OCI-LY3 (cell line): ENCODE data around the gene BRAF.

Source experiments
- H2AFZ ChIP-seq: fragments of 200-600, 300-600 bp; shearing (Covaris generic); 2 replicates; pipeline ENCODE4 v1.6.0; 2014; ENCODE audit warnings: antibody characterized with exemption, low read depth, low read length
- H3K27ac ChIP-seq: fragments of 200-600, 300-600 bp; sonication (generic); 2 replicates; pipeline ENCODE4 v1.5.1; 2014; ENCODE audit warnings: mild to moderate bottlenecking, low read length, moderate library complexity, mixed read lengths
- H3K27me3 ChIP-seq: fragments of 200-600, 300-600 bp; sonication (generic); 2 replicates; pipeline ENCODE4 v1.6.1; 2014; ENCODE audit warnings: low read depth, low read length, mixed read lengths
- H3K36me3 ChIP-seq: fragments of 200-600, 300-600 bp; sonication (generic); replicated peaks from 2 replicates; pipeline ENCODE3; 2014; ENCODE audit warnings: low read depth, low read length, mixed read lengths
- H3K4me1 ChIP-seq: fragments of 300-600, 200-600 bp; sonication (generic); 2 replicates; pipeline ENCODE4 v1.6.1; 2014; ENCODE audit warnings: low read length, mixed read lengths
- H3K4me2 ChIP-seq: fragments of 200-600, 300-600 bp; sonication (generic); 2 replicates; pipeline ENCODE4 v1.6.1; 2014; ENCODE audit warnings: low read length, mixed read lengths
- H3K4me3 ChIP-seq: fragments of 300-600, 200-600 bp; sonication (generic); 2 replicates; pipeline ENCODE4 v1.5.1; 2014; ENCODE audit warnings: antibody characterized with exemption, mild to moderate bottlenecking, low read length, moderate library complexity
- H3K79me2 ChIP-seq: fragments of 300-600, 200-600 bp; shearing (Covaris generic); 2 replicates; pipeline ENCODE4 v1.6.1; 2014; ENCODE audit warnings: mild to moderate bottlenecking, low read length, mixed read lengths
- H3K9ac ChIP-seq: fragments of 300-600, 200-600 bp; shearing (Covaris generic); 2 replicates; pipeline ENCODE4 v1.6.0; 2014; ENCODE audit warnings: mild to moderate bottlenecking, low read length, moderate library complexity
- H3K9me3 ChIP-seq: fragments of 200-600, 300-600 bp; shearing (Covaris generic); 2 replicates; pipeline ENCODE4 v1.6.1; 2014; ENCODE audit warnings: low read length, mixed read lengths; ENCODE audit not compliant: insufficient read depth
- H4K20me1 ChIP-seq: fragments of 200-600, 300-600 bp; sonication (generic); 2 replicates; pipeline ENCODE4 v1.6.1; 2016; ENCODE audit warnings: low read length, mixed read lengths; ENCODE audit not compliant: insufficient read depth
- EZH2phosphoT487 ChIP-seq: fragments of 200-600 bp; shearing (Covaris generic); IDR thresholded peaks from 2 replicates; pipeline ENCODE4 v1.6.1; 2018; ENCODE audit warnings: antibody characterized with exemption, mixed run types, low read depth
- TF ChIP-seq, protein P1 (sequence below): fragments of 200-600, 300-600 bp; sonication (generic); IDR thresholded peaks from 2 replicates; pipeline ENCODE4 v1.5.1; 2014; ENCODE audit warnings: antibody characterized with exemption, low read length, low read depth

The BRAF gene

DNA sequence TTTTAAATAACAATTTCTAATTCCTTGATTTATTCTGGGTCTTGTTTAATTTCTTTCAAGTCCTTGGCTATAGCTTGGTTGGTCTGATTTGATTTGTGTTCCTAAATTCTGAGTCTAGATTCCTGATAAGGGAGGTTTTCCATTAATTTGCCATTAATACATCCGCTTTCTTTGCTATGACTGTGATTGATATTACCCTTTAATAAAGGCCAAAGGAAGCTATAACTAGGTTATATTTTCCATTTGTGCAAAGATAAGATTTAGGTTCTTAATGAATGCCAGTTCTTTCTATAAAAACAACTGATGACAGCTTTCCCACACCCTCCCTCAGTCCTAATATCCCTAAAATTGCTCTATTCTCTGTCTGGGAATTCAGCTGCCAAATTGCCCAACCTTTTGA is 200.0 kb downstream of the BRAF start:
- Histone ChIP-seq H3K4me2 (no peak overlapping the region), H3K4me3 (no peak overlapping the region), H3K27ac (no peak overlapping the region), H3K79me2 (no peaks in the 10 kb centered on the region), H3K27me3 (no peaks in the 10 kb centered on the region), H2AFZ (no peak overlapping the region), H3K4me1 (peaks cover 5% of the 10 kb centered on the region), H3K9me3 (no peaks in the 10 kb centered on the region), H3K9ac (no peak overlapping the region), H4K20me1 (0 out of 2 replicates have a peak, but pooled peaks cover 3% of the 10 kb centered on the region), H3K36me3 (peaks cover 3% of the 10 kb centered on the region)
- no peak for TF ChIP-seq EZH2phosphoT487
- TF ChIP-seq, protein P1, sequence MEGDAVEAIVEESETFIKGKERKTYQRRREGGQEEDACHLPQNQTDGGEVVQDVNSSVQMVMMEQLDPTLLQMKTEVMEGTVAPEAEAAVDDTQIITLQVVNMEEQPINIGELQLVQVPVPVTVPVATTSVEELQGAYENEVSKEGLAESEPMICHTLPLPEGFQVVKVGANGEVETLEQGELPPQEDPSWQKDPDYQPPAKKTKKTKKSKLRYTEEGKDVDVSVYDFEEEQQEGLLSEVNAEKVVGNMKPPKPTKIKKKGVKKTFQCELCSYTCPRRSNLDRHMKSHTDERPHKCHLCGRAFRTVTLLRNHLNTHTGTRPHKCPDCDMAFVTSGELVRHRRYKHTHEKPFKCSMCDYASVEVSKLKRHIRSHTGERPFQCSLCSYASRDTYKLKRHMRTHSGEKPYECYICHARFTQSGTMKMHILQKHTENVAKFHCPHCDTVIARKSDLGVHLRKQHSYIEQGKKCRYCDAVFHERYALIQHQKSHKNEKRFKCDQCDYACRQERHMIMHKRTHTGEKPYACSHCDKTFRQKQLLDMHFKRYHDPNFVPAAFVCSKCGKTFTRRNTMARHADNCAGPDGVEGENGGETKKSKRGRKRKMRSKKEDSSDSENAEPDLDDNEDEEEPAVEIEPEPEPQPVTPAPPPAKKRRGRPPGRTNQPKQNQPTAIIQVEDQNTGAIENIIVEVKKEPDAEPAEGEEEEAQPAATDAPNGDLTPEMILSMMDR, result no peak

DNA sequence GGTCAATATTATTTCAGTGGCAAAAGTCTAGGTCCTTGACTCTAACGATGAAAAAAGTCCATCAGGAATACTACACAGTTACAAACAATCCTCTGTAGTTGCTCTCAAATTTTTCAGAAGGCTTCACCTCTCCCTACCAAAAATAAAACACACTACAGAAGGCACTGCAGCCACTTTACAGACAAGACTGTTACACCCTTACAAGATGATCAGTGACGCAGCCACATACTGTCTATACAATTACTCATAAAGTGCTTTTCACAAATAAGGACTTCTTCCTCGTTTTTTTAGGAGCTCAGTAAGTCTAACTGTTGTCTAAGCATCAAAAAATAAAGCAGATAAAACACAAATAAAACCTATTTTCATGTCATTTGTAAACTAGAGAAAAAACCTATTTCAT is 201.2 kb downstream of the BRAF start:
- H3K27me3 ChIP-seq, result no peaks in the 10 kb centered on the region

DNA sequence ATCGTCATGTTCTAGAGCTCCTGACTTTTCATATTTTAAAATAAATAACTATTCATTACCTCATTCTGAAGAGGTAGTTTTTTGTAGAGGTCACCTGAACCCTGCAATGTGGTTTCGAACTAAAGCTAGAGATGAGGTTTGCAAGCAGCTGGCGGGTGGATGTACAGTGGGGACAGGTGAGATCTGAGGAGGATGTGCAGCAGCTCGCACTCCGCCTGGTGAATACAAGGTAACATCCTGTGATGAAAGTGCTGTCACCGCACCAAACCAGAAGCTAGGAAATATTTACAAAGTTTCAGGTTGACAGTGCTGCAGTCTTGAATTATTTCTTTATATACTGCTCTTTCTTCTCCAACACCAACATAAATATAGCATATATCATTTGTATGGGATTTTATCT is 201.7 kb downstream of the BRAF start:
- H3K79me2 ChIP-seq, result no peaks in the 10 kb centered on the region
- no peak overlapping the region for H2AFZ ChIP-seq
- no peak overlapping the region for H3K4me2 ChIP-seq
- H3K4me3 ChIP-seq, result no peak overlapping the region
- 0 out of 2 replicates have a peak, but pooled peaks cover 3% of the 10 kb centered on the region for H4K20me1 ChIP-seq
- H3K27ac ChIP-seq, result no peak overlapping the region
- H3K9me3 ChIP-seq, result no peaks in the 10 kb centered on the region
- no peak overlapping the region for H3K9ac ChIP-seq
- peaks cover 7% of the 10 kb centered on the region for H3K36me3 ChIP-seq
- H3K4me1 ChIP-seq, result peaks cover 11% of the 10 kb centered on the region
- H3K27me3 ChIP-seq, result no peaks in the 10 kb centered on the region
- TF ChIP-seq, protein P1, result no peak
- no peak for TF ChIP-seq EZH2phosphoT487

More for the DNA sequence above, 201.2 kb downstream of the BRAF start:
- no peaks in the 10 kb centered on the region for H3K79me2 ChIP-seq
- H3K4me2 ChIP-seq, result no peak overlapping the region
- peaks cover 7% of the 10 kb centered on the region for H3K36me3 ChIP-seq
- 0 out of 2 replicates have a peak, but pooled peaks cover 3% of the 10 kb centered on the region for H4K20me1 ChIP-seq
- peaks cover 11% of the 10 kb centered on the region for H3K4me1 ChIP-seq
- H3K9ac ChIP-seq, result no peak overlapping the region
- no peak overlapping the region for H2AFZ ChIP-seq
- no peak for TF ChIP-seq EZH2phosphoT487
- TF ChIP-seq, protein P1, result no peak
- H3K9me3 ChIP-seq, result no peaks in the 10 kb centered on the region
- no peak overlapping the region for H3K4me3 ChIP-seq
- H3K27ac ChIP-seq, result no peak overlapping the region

DNA sequence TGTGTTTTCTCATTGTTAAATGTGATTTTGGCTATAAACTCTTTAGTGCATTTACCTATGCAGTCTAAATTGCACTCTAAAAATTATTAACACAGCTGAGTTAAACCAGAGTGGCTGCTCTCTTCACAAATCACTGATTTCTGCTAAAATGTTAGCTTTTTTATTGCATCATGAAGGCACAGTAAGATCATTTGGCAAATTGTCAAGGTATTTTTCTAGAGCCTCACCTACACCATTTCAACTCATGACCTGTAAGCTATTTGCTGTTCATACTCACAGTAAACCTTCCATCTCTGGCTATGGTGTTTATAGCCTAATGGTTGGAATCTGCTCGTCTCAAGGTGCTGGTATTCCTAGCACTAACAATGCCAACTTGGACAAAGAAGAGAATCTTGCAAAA is 202.5 kb downstream of the BRAF start:
- Histone ChIP-seq H3K4me1 (peaks cover 11% of the 10 kb centered on the region), H4K20me1 (0 out of 2 replicates have a peak, but pooled peaks cover 3% of the 10 kb centered on the region), H3K79me2 (no peaks in the 10 kb centered on the region), H3K9me3 (no peaks in the 10 kb centered on the region), H3K27ac (no peak overlapping the region), H3K36me3 (peaks cover 7% of the 10 kb centered on the region), H3K4me3 (no peak overlapping the region), H3K27me3 (no peaks in the 10 kb centered on the region), H3K9ac (no peak overlapping the region), H2AFZ (no peak overlapping the region), H3K4me2 (no peak overlapping the region)
- TF ChIP-seq, protein P1, result no peak
- TF ChIP-seq EZH2phosphoT487, result no peak
